Omental fat pad (tissue), 4 donors: ENCODE measurements around the gene SLC24A4. TPM values are rescaled to one million over a fixed set of nuclear protein-coding genes. Genes with fewer than 3 reads are reported as not detected.

ENCODE experiments used
- ATAC-seq: fragments of 150-250 bp; one replicate; pipeline ENCODE4 v1.9.1; 2016; ENCODE audit warnings: mild to moderate bottlenecking, moderate library complexity; ENCODE audit not compliant: low FRiP score
- DNase-seq: peaks from one replicate; pipeline ENCODE4 v3.0.0-alpha.2; 2019; ENCODE audit warnings: low spot score
- total RNA-seq, 4 donors: library from RNA; depleted of rRNA; stranded (reverse); fragments of >200 nt; gene quantifications; one replicate each; pipeline ENCODE4 v1.1.0, GENCODE V29; 2016
- TF ChIP-seq, protein P1 (sequence below), 3 donors: fragments of 450-650 bp; IDR thresholded peaks; one replicate each; pipeline ENCODE4 v1.5.1; 2016 to 2017; ENCODE audit warnings: antibody characterized with exemption in 3 of 3, mild to moderate bottlenecking in 3 of 3, moderate library complexity in 2 of 3

Gene SLC24A4
- total RNA-seq, 4 donors from 2014 or later, result 0.48 to 2.2 (median 0.79) TPM

GRCh38 chr14:92519246-92520101 is 196.5 kb downstream of the SLC24A4 start:
- no peak for ATAC-seq
- TF ChIP-seq, protein P1, sequence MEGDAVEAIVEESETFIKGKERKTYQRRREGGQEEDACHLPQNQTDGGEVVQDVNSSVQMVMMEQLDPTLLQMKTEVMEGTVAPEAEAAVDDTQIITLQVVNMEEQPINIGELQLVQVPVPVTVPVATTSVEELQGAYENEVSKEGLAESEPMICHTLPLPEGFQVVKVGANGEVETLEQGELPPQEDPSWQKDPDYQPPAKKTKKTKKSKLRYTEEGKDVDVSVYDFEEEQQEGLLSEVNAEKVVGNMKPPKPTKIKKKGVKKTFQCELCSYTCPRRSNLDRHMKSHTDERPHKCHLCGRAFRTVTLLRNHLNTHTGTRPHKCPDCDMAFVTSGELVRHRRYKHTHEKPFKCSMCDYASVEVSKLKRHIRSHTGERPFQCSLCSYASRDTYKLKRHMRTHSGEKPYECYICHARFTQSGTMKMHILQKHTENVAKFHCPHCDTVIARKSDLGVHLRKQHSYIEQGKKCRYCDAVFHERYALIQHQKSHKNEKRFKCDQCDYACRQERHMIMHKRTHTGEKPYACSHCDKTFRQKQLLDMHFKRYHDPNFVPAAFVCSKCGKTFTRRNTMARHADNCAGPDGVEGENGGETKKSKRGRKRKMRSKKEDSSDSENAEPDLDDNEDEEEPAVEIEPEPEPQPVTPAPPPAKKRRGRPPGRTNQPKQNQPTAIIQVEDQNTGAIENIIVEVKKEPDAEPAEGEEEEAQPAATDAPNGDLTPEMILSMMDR (IDR thresholded peaks at IDR 0.05), result no peak
- DNase-seq, result no peak

GRCh38 chr14:92520102-92521057 is 197.4 kb downstream of the SLC24A4 start:
- no peak for ATAC-seq

DNA sequence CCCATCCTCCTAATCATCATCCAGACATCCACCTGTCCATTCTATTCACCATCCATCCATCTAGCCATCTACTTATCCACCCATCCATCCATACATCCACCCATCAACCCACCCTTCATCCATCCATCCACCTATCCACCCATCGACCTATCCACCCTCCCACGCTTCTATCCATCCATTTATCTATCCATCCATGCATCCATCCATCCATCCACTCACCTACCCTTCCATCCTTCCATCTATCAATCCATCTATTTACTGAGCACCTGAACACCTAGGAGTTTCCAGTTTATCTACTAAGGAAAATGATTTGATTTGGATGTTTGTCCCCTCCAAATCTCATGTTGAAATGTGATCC is 198.1 kb downstream of the SLC24A4 start:
- ATAC-seq (no peak), DNase-seq (no peak)
- TF ChIP-seq, protein P1 (IDR thresholded peaks at IDR 0.05), result no peak

More at GRCh38 chr14:92520102-92521057, 197.4 kb downstream of the SLC24A4 start:
- DNase-seq, result no peak
- TF ChIP-seq, protein P1 (IDR thresholded peaks at IDR 0.05), result no peak

DNA sequence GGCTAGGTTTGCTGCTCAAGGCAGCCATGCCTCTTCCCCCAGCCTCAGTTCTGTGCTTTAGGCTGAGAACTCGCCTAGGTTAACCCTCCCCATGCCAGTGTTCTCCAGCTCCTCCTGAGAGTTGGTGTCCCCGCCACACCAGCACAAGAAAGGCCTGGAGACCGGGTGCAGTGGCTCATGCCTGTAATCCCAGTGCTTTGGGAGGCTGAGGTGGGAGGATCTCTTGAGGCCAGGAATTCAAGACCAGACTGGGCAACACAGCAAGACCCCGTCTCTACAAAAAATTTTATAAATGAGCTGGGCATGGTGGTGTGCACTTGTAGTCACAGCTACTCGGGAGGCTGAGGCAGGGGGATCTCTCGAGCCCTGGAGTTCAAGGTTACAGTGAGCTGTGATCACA is 200.8 kb downstream of the SLC24A4 start:
- ATAC-seq (no peak), DNase-seq (no peak)
- TF ChIP-seq, protein P1 (IDR thresholded peaks at IDR 0.05), result no peak

- ATAC-seq (no peak), DNase-seq (no peak)
- TF ChIP-seq, protein P1 (IDR thresholded peaks at IDR 0.05), result no peak
Observed at GRCh38 chr14:92524602-92525185, 201.7 kb downstream of the SLC24A4 start.

GRCh38 chr14:92525322-92526095 is 202.5 kb downstream of the SLC24A4 start:
- DNase-seq (no peak), ATAC-seq (no peak)
- TF ChIP-seq, protein P1 (IDR thresholded peaks at IDR 0.05), result no peak
